22Rv1 (cell line): ENCODE results near the gene PSTPIP2.

ENCODE experiments used
- CTCF ChIP-seq: fragments of 450-650 bp; IDR thresholded peaks from 2 replicates; pipeline ENCODE4 v1.5.1; 2017; ENCODE audit warnings: mild to moderate bottlenecking
- ZFX ChIP-seq: fragments of 450-650 bp; IDR thresholded peaks from 2 replicates; pipeline ENCODE4 v1.6.1; 2017; ENCODE audit warnings: antibody characterized with exemption, borderline replicate concordance

DNA sequence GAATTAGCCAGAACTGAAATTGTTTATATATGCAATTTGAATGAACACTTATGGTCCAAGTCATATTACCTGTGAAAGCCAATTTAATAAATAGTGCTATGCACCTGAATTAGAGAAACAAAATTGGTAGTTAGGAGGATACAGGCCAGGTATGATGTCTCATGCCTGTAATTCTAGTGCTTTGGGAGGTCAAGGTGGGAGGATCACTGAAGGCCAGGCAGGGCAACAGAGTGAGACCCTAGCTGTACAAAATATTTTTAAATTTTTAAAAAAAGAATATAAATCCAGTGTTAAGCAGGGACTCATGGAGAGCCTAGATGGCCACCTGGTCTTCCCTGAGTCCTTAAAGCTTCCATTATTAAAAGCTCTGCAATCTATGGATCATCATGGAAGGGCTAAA is 7.3 kb upstream of the PSTPIP2 start:
- no peak for TF ChIP-seq CTCF
- no peak for TF ChIP-seq ZFX
